HCT116 (cell line): ENCODE measurements around the gene ZNF181. TPM values are rescaled to one million over a fixed set of nuclear protein-coding genes. Genes with fewer than 3 reads are reported as not detected.

Source experiments
- ATAC-seq: fragments of 200-7000 bp; cut with Tn5 transposase; 2 replicates; pipeline ENCODE4 v1.9.1; 2020; ENCODE audit warnings: mild to moderate bottlenecking, moderate library complexity
- BruUV-seq: library from RNA; stranded (reverse); fragments of 400-500 nt; replicated peaks from 2 replicates; lab custom pipeline; 2021; lab: Mats Ljungman, UMichigan
- CTCF ChIA-PET: fragments of 300-600 bp; sonication (Branson Sonifier 250); formaldehyde crosslinking; loops from one replicate; lab custom pipeline; 2021; ENCODE audit warnings: antibody characterized with exemption; lab: Charles Lee
- POLR2A ChIA-PET: fragments of 300-600, 350-600 bp; sonication (Branson Sonifier 250); formaldehyde crosslinking; loops from one replicate; lab custom pipeline; 2021; ENCODE audit warnings: antibody characterized with exemption; lab: Charles Lee
- RAD21 ChIA-PET, 2 experiments: fragments of 300-600 bp; sonication (Branson Sonifier 250); formaldehyde crosslinking; loops; one replicate each; lab custom pipeline; 2023; ENCODE audit warnings: low total read pairs in 2 of 2; ENCODE audit not compliant: uncharacterized antibody in 2 of 2, unreplicated experiment in 2 of 2, low non-redundant PET in 1 of 2; lab: Charles Lee
- DNase-seq: peaks from one replicate; pipeline ENCODE4 v3.0.0-alpha.2; 2010; ENCODE audit warnings: low read depth, low spot score
- H2AFZ ChIP-seq: fragments of 200-600 bp; shearing (Covaris generic), sonication (generic); 2 replicates; pipeline ENCODE4 v1.6.1; 2017; ENCODE audit warnings: low read depth, mixed run types, mixed read lengths, antibody characterized with exemption, low read length; ENCODE audit not compliant: poor library complexity, severe bottlenecking
- H3K27ac ChIP-seq: 2 replicates; pipeline ENCODE4 v1.5.1; 2012; ENCODE audit warnings: low read depth, low read length
- H3K27me3 ChIP-seq: fragments of 200-600 bp; sonication (generic); 2 replicates; pipeline ENCODE4 v1.6.1; 2016; ENCODE audit warnings: mixed run types, low read length, mixed read lengths; ENCODE audit not compliant: insufficient read depth
- H3K36me3 ChIP-seq, 2 experiments: fragments of 200-500 bp in 1 of 2; fragments of 200-600 bp in 1 of 2; sonication (Bioruptor generic) in 1 of 2; sonication (generic) in 1 of 2; 2 replicates each; pipeline versions ENCODE4 v1.5.1 to v1.6.1; 2014 to 2016; ENCODE audit warnings: low read length in 2 of 2, inconsistent platforms in 1 of 2, mixed read lengths in 1 of 2, mixed run types in 1 of 2; ENCODE audit not compliant: insufficient read depth in 2 of 2, control insufficient read depth in 1 of 2
- H3K4me1 ChIP-seq, 2 experiments: fragments of 200-600 bp in 1 of 2; sonication (generic) in 1 of 2; 2 replicates each; pipeline versions ENCODE4 v1.5.1 to v1.6.1; 2012 to 2017; ENCODE audit warnings: low read length in 2 of 2, inconsistent platforms in 1 of 2, mild to moderate bottlenecking in 1 of 2, mixed read lengths in 1 of 2, mixed run types in 1 of 2, moderate library complexity in 1 of 2; ENCODE audit not compliant: insufficient read depth in 2 of 2, control insufficient read depth in 1 of 2
- H3K4me2 ChIP-seq: fragments of 200-600 bp; sonication (generic); 2 replicates; pipeline ENCODE4 v1.6.1; 2017; ENCODE audit warnings: mixed run types, low read length, mixed read lengths
- H3K4me3 ChIP-seq, 2 experiments: fragments of 200-600 bp in 1 of 2; sonication (generic) in 1 of 2; replicated peaks in 1 of 2; 2 replicates each; pipeline ENCODE4 v1.5.1; 2011 to 2016; ENCODE audit warnings: low read length in 2 of 2, control low read depth in 1 of 2, low read depth in 1 of 2, mild to moderate bottlenecking in 1 of 2, mixed read lengths in 1 of 2, mixed run types in 1 of 2
- H3K79me2 ChIP-seq: fragments of 200-600 bp; sonication (generic); 2 replicates; pipeline ENCODE4 v1.6.1; 2017; ENCODE audit warnings: mild to moderate bottlenecking, mixed run types, low read length, moderate library complexity, mixed read lengths; ENCODE audit not compliant: insufficient read depth
- H3K9ac ChIP-seq: fragments of 200-600 bp; sonication (generic); 2 replicates; pipeline ENCODE4 v1.6.1; 2016; ENCODE audit warnings: low read length, mixed read lengths
- H3K9me2 ChIP-seq: fragments of 200-600 bp; sonication (generic), shearing (Covaris generic); 2 replicates; pipeline ENCODE4 v1.6.1; 2017; ENCODE audit warnings: mixed run types, mild to moderate bottlenecking, moderate library complexity; ENCODE audit not compliant: insufficient read depth
- H3K9me3 ChIP-seq, 2 experiments: fragments of 200-500 bp in 1 of 2; fragments of 200-600 bp in 1 of 2; sonication (Bioruptor generic) in 1 of 2; sonication (generic) in 1 of 2; 2 replicates each; pipeline ENCODE4 v1.6.1; 2014 to 2017; ENCODE audit warnings: low read length in 2 of 2, mixed read lengths in 2 of 2, inconsistent platforms in 1 of 2, low read depth in 1 of 2, mild to moderate bottlenecking in 1 of 2, mixed run types in 1 of 2, moderate library complexity in 1 of 2; ENCODE audit not compliant: control insufficient read depth in 1 of 2, insufficient read depth in 1 of 2
- H4K20me1 ChIP-seq: fragments of 200-600 bp; sonication (generic), shearing (Covaris generic); 2 replicates; pipeline ENCODE4 v1.6.1; 2017; ENCODE audit warnings: mixed run types, mild to moderate bottlenecking, moderate library complexity; ENCODE audit not compliant: insufficient read depth
- CBX3 ChIP-seq: IDR thresholded peaks from 2 replicates; pipeline ENCODE4 v1.6.1; 2012; ENCODE audit warnings: low read depth
- EGR1 ChIP-seq: IDR thresholded peaks from 2 replicates; pipeline ENCODE4 v1.6.1; 2012; ENCODE audit warnings: low read depth
- ELF1 ChIP-seq: IDR thresholded peaks from 2 replicates; pipeline ENCODE4 v1.6.1; 2012; ENCODE audit warnings: low read depth, borderline replicate concordance
- EZH2 ChIP-seq: fragments of 200-600 bp; sonication (generic); IDR thresholded peaks from 2 replicates; pipeline ENCODE4 v1.6.1; 2017; ENCODE audit warnings: antibody characterized with exemption, mixed run types
- EZH2phosphoT487 ChIP-seq: fragments of 200-600 bp; IDR thresholded peaks from 2 replicates; pipeline ENCODE4 v1.6.1; 2018; ENCODE audit warnings: antibody characterized with exemption, borderline replicate concordance
- FOSL1 ChIP-seq: IDR thresholded peaks from 2 replicates; pipeline ENCODE4 v1.6.1; 2012; ENCODE audit warnings: low read depth
- POLR2A ChIP-seq: IDR thresholded peaks from 2 replicates; pipeline ENCODE4 v1.7.0; 2011; ENCODE audit warnings: borderline replicate concordance; ENCODE audit not compliant: insufficient read depth, insufficient read length; ENCODE audit errors: extremely low read depth
- POLR2AphosphoS5 ChIP-seq: IDR thresholded peaks from 2 replicates; pipeline ENCODE4 v1.6.1; 2011; ENCODE audit warnings: mild to moderate bottlenecking, low read depth, low read length, moderate library complexity
- RAD21 ChIP-seq: IDR thresholded peaks from 2 replicates; pipeline ENCODE4 v1.6.1; 2012; ENCODE audit warnings: low read depth, mild to moderate bottlenecking
- SIN3A ChIP-seq: IDR thresholded peaks from 2 replicates; pipeline ENCODE4 v1.6.1; 2012; ENCODE audit warnings: low read depth
- SP1 ChIP-seq: IDR thresholded peaks from 2 replicates; pipeline ENCODE4 v1.6.1; 2012; ENCODE audit warnings: low read depth
- TCF7L2 ChIP-seq: IDR thresholded peaks from 2 replicates; pipeline ENCODE4 v1.7.0; 2011; ENCODE audit warnings: borderline replicate concordance, inconsistent platforms; ENCODE audit not compliant: insufficient read depth, insufficient read length; ENCODE audit errors: extremely low read depth
- ZFX ChIP-seq: fragments of 450-650 bp; IDR thresholded peaks from 2 replicates; pipeline ENCODE4 v1.6.1; 2017
- intact Hi-C: fragments of 100-400 bp; cut with micrococcal nuclease; formaldehyde crosslinking; loops from 2 replicates; pipeline ENCODE4 v1.10.0; 2022
- total RNA-seq: library from RNA; stranded (reverse); gene quantifications from one replicate; pipeline ENCODE4 v1.2.1, GENCODE V29; 2021; ENCODE audit not compliant: unreplicated experiment
- TF ChIP-seq, protein P1 (sequence below): IDR thresholded peaks from 2 replicates; pipeline ENCODE4 v1.6.1; 2012; ENCODE audit warnings: low read depth
- TF ChIP-seq, protein P2 (sequence below): IDR thresholded peaks from 2 replicates; pipeline ENCODE4 v1.6.1; 2012
- TF ChIP-seq, protein P3 (sequence below), 3 experiments: fragments of 200-600 bp in 1 of 3; sonication (generic) in 1 of 3; IDR thresholded peaks in 2 of 3; conservative IDR thresholded peaks in 1 of 3; 2 replicates each; pipeline ENCODE4 v1.5.1; 2012 to 2017; ENCODE audit warnings: low read depth in 2 of 3, low read length in 2 of 3, antibody characterized with exemption in 1 of 3, borderline replicate concordance in 1 of 3, control low read depth in 1 of 3, mild to moderate bottlenecking in 1 of 3, mixed read lengths in 1 of 3, mixed run types in 1 of 3, moderate library complexity in 1 of 3; ENCODE audit not compliant: insufficient read depth in 1 of 3
- TF ChIP-seq, protein P4 (sequence below): IDR thresholded peaks from 2 replicates; pipeline ENCODE4 v1.6.1; 2011; ENCODE audit warnings: mild to moderate bottlenecking, low read length, moderate library complexity; ENCODE audit not compliant: insufficient replicate concordance; ENCODE audit errors: extremely low read depth

The ZNF181 gene
- total RNA-seq, 1 experiment from 2014 or later, result 4.0 TPM

DNA sequence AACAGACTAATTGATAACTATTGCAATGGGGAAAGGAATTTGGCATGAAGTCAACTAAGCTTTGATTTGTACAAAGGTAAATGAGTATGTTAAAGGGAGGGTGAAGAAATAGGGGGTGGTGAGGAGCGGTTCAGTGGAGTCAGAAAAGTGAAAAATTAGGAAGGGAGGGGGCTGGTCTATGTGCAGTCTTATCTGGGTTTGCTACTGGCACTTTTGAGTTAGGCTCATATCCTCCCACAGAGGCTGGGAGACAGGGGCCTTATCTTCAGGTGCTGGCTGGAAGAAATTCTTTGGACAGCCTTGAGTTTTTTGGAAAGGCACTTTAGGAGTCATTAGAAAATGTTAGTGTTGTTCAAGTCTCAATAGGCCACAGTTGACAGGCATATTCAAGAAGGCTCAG lies 45.5 kb upstream of the ZNF181 start:
- no TSS peak for BruUV-seq

More for the DNA sequence above, 45.5 kb upstream of the ZNF181 start:
- H3K9me3 ChIP-seq, result peaks cover 4 to 7% of the 10 kb centered on the region in 2 experiments; a peak in 2 of 4 replicates
- no peak overlapping the region for H2AFZ ChIP-seq
- no peaks in the 10 kb centered on the region for H3K9me2 ChIP-seq
- ChIA-PET POLR2A (interaction anchor here (3.2 kb wide), 1 partner anchor 11 kb away, joined by 9 read pairs; the partner anchor contains the start of genes SCGB2B2 and ZNF302), RAD21 (no interaction called here), CTCF (no interaction called here)
- H3K4me3 ChIP-seq, result no peak overlapping the region
- H3K27ac ChIP-seq, result no peak overlapping the region
- no peak for ATAC-seq
- intact Hi-C loops, result no loop called here
- peaks cover 0 to 4% of the 10 kb centered on the region in 2 experiments; a peak in 2 of 4 replicates for H3K4me1 ChIP-seq
- no peaks in the 10 kb centered on the region for H4K20me1 ChIP-seq
- H3K36me3 ChIP-seq, result peaks cover 5 to 14% of the 10 kb centered on the region in 2 experiments; a peak in 3 of 4 replicates
- DNase-seq, result no peak
- H3K4me2 ChIP-seq, result no peak overlapping the region
- TF ChIP-seq, protein P1, sequence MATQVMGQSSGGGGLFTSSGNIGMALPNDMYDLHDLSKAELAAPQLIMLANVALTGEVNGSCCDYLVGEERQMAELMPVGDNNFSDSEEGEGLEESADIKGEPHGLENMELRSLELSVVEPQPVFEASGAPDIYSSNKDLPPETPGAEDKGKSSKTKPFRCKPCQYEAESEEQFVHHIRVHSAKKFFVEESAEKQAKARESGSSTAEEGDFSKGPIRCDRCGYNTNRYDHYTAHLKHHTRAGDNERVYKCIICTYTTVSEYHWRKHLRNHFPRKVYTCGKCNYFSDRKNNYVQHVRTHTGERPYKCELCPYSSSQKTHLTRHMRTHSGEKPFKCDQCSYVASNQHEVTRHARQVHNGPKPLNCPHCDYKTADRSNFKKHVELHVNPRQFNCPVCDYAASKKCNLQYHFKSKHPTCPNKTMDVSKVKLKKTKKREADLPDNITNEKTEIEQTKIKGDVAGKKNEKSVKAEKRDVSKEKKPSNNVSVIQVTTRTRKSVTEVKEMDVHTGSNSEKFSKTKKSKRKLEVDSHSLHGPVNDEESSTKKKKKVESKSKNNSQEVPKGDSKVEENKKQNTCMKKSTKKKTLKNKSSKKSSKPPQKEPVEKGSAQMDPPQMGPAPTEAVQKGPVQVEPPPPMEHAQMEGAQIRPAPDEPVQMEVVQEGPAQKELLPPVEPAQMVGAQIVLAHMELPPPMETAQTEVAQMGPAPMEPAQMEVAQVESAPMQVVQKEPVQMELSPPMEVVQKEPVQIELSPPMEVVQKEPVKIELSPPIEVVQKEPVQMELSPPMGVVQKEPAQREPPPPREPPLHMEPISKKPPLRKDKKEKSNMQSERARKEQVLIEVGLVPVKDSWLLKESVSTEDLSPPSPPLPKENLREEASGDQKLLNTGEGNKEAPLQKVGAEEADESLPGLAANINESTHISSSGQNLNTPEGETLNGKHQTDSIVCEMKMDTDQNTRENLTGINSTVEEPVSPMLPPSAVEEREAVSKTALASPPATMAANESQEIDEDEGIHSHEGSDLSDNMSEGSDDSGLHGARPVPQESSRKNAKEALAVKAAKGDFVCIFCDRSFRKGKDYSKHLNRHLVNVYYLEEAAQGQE, result no peak
- no peak for TF ChIP-seq EGR1
- TF ChIP-seq EZH2, result no peak
- no peak for TF ChIP-seq RAD21
- no peak for TF ChIP-seq SP1
- no peak for TF ChIP-seq CBX3
- TF ChIP-seq ELF1, result no peak
- no peak for TF ChIP-seq FOSL1
- no peak for TF ChIP-seq SIN3A
- no peak for TF ChIP-seq POLR2AphosphoS5
- TF ChIP-seq, protein P2, sequence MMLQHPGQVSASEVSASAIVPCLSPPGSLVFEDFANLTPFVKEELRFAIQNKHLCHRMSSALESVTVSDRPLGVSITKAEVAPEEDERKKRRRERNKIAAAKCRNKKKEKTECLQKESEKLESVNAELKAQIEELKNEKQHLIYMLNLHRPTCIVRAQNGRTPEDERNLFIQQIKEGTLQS, result no peak
- no peak for TF ChIP-seq POLR2A
- no peak for TF ChIP-seq ZFX
- TF ChIP-seq, protein P3, sequence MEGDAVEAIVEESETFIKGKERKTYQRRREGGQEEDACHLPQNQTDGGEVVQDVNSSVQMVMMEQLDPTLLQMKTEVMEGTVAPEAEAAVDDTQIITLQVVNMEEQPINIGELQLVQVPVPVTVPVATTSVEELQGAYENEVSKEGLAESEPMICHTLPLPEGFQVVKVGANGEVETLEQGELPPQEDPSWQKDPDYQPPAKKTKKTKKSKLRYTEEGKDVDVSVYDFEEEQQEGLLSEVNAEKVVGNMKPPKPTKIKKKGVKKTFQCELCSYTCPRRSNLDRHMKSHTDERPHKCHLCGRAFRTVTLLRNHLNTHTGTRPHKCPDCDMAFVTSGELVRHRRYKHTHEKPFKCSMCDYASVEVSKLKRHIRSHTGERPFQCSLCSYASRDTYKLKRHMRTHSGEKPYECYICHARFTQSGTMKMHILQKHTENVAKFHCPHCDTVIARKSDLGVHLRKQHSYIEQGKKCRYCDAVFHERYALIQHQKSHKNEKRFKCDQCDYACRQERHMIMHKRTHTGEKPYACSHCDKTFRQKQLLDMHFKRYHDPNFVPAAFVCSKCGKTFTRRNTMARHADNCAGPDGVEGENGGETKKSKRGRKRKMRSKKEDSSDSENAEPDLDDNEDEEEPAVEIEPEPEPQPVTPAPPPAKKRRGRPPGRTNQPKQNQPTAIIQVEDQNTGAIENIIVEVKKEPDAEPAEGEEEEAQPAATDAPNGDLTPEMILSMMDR (IDR thresholded peaks at IDR 0.05 in 2 of 3, conservative IDR thresholded peaks at IDR 0.05 in 1 of 3; ENCODE audit: borderline replicate concordance in 1 of 3, insufficient read depth in 1 of 3, low read depth in 2 of 3, low read length in 2 of 3), result no peak
- TF ChIP-seq TCF7L2, result no peak
- TF ChIP-seq, protein P4, sequence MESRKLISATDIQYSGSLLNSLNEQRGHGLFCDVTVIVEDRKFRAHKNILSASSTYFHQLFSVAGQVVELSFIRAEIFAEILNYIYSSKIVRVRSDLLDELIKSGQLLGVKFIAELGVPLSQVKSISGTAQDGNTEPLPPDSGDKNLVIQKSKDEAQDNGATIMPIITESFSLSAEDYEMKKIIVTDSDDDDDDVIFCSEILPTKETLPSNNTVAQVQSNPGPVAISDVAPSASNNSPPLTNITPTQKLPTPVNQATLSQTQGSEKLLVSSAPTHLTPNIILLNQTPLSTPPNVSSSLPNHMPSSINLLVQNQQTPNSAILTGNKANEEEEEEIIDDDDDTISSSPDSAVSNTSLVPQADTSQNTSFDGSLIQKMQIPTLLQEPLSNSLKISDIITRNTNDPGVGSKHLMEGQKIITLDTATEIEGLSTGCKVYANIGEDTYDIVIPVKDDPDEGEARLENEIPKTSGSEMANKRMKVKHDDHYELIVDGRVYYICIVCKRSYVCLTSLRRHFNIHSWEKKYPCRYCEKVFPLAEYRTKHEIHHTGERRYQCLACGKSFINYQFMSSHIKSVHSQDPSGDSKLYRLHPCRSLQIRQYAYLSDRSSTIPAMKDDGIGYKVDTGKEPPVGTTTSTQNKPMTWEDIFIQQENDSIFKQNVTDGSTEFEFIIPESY, result no peak
- no peak for TF ChIP-seq EZH2phosphoT487
- H3K27me3 ChIP-seq, result no peaks in the 10 kb centered on the region
- no peak overlapping the region for H3K9ac ChIP-seq
- no peaks in the 10 kb centered on the region for H3K79me2 ChIP-seq
